ENCODE measurements around the gene C11orf21. TPM values are rescaled to one million over a fixed set of nuclear protein-coding genes. Genes with fewer than 3 reads are reported as not detected.

C11orf21 gene
- total and polyA plus RNA-seq, 10 of the 15 experiments (the other 5 are each of a cell fraction or from before 2014, with no cell fraction given) = 0.04 to 0.26 (median 0.11) TPM; not detected in 7

DNA sequence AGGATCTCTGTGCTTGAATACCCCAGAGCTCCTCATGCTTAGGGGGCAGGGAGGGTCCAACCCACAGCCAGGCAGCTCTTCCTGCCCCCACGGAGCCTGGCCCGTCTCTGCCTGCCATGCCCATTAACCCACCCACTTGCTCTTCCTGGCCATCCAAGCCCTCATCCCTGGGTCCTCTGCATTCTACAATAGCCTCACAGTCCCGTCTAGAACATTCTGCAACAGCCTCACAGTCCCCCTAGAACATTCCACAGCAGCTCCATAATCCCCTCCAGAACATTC is 15.2 kb upstream of the C11orf21 start:
- no peaks in the 10 kb centered on the region for H3K4me1 ChIP-seq (ENCODE audit: control insufficient read depth, insufficient read depth, low read length)
- in situ Hi-C loops (cut with MboI) = no loop called here
- no peak overlapping the region for H3K4me2 ChIP-seq (ENCODE audit: control insufficient read depth, insufficient read depth)
- no peaks in the 10 kb centered on the region for H3K79me2 ChIP-seq (ENCODE audit: control insufficient read depth, insufficient read depth, low read length)
- no peak overlapping the region for H2AFZ ChIP-seq (ENCODE audit: control insufficient read depth, low read depth, low read length)
- H3K9ac ChIP-seq (ENCODE audit: control insufficient read depth, insufficient read depth, low read length) = no peak overlapping the region
- no peaks in the 10 kb centered on the region for H3K27me3 ChIP-seq (replicated peaks in 1 of 2; ENCODE audit: control insufficient read depth in 2 of 2, insufficient read depth in 2 of 2, low read length in 1 of 2)
- no peak overlapping the region for H3K27ac ChIP-seq (ENCODE audit: control insufficient read depth, insufficient read depth)
- CTCF ChIA-PET = no interaction called here
- RAD21 ChIA-PET (ENCODE audit: unreplicated experiment) = interaction anchor here (1.2 kb wide), 1 partner anchor 11 kb away, joined by 3 read pairs; no protein-coding TSS in a partner anchor
- no TSS peak for BruUV-seq (replicated peaks)
- POLR2A ChIA-PET = no interaction called here
- DNase-seq (ENCODE audit: low read depth, low spot score) = no peak
- no peak overlapping the region for H3K4me3 ChIP-seq
- no peaks in the 10 kb centered on the region for H3K36me3 ChIP-seq (ENCODE audit: control insufficient read depth in 2 of 2, insufficient read depth in 2 of 2, low read length in 1 of 2)
- H4K20me1 ChIP-seq (ENCODE audit: control insufficient read depth, insufficient read depth) = no peaks in the 10 kb centered on the region
- FAIRE-seq = no peak
- intact Hi-C loops (cut with micrococcal nuclease; ENCODE audit: unreplicated experiment) = no loop called here
- no peak for ATAC-seq
- no peak for TF ChIP-seq SRF (IDR thresholded peaks at IDR 0.05; ENCODE audit: low read depth in 2 of 2, low read length in 2 of 2)
- TF ChIP-seq, protein P1, sequence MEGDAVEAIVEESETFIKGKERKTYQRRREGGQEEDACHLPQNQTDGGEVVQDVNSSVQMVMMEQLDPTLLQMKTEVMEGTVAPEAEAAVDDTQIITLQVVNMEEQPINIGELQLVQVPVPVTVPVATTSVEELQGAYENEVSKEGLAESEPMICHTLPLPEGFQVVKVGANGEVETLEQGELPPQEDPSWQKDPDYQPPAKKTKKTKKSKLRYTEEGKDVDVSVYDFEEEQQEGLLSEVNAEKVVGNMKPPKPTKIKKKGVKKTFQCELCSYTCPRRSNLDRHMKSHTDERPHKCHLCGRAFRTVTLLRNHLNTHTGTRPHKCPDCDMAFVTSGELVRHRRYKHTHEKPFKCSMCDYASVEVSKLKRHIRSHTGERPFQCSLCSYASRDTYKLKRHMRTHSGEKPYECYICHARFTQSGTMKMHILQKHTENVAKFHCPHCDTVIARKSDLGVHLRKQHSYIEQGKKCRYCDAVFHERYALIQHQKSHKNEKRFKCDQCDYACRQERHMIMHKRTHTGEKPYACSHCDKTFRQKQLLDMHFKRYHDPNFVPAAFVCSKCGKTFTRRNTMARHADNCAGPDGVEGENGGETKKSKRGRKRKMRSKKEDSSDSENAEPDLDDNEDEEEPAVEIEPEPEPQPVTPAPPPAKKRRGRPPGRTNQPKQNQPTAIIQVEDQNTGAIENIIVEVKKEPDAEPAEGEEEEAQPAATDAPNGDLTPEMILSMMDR (IDR thresholded peaks at IDR 0.05 in 2 of 3, conservative IDR thresholded peaks at IDR 0.05 in 1 of 3; ENCODE audit: control insufficient read depth in 2 of 3, extremely low read depth in 1 of 3, insufficient read depth in 1 of 3, low read depth in 3 of 3, low read length in 3 of 3) = no peak
- no peak for TF ChIP-seq GABPA (IDR thresholded peaks at IDR 0.05; ENCODE audit: low read depth)
- no peak for TF ChIP-seq KLF5 (IDR thresholded peaks at IDR 0.05; ENCODE audit: partially characterized antibody)
- TF ChIP-seq KDM1A (IDR thresholded peaks at IDR 0.05; ENCODE audit: borderline replicate concordance) = no peak
- TF ChIP-seq NR2F1 (conservative IDR thresholded peaks at IDR 0.05) = no peak
- TF ChIP-seq, protein P2, sequence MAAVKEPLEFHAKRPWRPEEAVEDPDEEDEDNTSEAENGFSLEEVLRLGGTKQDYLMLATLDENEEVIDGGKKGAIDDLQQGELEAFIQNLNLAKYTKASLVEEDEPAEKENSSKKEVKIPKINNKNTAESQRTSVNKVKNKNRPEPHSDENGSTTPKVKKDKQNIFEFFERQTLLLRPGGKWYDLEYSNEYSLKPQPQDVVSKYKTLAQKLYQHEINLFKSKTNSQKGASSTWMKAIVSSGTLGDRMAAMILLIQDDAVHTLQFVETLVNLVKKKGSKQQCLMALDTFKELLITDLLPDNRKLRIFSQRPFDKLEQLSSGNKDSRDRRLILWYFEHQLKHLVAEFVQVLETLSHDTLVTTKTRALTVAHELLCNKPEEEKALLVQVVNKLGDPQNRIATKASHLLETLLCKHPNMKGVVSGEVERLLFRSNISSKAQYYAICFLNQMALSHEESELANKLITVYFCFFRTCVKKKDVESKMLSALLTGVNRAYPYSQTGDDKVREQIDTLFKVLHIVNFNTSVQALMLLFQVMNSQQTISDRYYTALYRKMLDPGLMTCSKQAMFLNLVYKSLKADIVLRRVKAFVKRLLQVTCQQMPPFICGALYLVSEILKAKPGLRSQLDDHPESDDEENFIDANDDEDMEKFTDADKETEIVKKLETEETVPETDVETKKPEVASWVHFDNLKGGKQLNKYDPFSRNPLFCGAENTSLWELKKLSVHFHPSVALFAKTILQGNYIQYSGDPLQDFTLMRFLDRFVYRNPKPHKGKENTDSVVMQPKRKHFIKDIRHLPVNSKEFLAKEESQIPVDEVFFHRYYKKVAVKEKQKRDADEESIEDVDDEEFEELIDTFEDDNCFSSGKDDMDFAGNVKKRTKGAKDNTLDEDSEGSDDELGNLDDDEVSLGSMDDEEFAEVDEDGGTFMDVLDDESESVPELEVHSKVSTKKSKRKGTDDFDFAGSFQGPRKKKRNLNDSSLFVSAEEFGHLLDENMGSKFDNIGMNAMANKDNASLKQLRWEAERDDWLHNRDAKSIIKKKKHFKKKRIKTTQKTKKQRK (IDR thresholded peaks at IDR 0.05; ENCODE audit: low read depth, low read length) = no peak
- TF ChIP-seq, protein P3, sequence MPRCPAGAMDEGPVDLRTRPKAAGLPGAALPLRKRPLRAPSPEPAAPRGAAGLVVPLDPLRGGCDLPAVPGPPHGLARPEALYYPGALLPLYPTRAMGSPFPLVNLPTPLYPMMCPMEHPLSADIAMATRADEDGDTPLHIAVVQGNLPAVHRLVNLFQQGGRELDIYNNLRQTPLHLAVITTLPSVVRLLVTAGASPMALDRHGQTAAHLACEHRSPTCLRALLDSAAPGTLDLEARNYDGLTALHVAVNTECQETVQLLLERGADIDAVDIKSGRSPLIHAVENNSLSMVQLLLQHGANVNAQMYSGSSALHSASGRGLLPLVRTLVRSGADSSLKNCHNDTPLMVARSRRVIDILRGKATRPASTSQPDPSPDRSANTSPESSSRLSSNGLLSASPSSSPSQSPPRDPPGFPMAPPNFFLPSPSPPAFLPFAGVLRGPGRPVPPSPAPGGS (IDR thresholded peaks at IDR 0.05; ENCODE audit: borderline replicate concordance, insufficient read depth, low read depth, low read length, poor library complexity, severe bottlenecking) = no peak
- TF ChIP-seq TARDBP (IDR thresholded peaks at IDR 0.05; ENCODE audit: borderline replicate concordance) = no peak
- no peak for TF ChIP-seq BCL11A (IDR thresholded peaks at IDR 0.05; ENCODE audit: low read depth, low read length)
- no peak for TF ChIP-seq NRF1 (conservative IDR thresholded peaks at IDR 0.05; ENCODE audit: low read depth, low read length)
- TF ChIP-seq, protein P4, sequence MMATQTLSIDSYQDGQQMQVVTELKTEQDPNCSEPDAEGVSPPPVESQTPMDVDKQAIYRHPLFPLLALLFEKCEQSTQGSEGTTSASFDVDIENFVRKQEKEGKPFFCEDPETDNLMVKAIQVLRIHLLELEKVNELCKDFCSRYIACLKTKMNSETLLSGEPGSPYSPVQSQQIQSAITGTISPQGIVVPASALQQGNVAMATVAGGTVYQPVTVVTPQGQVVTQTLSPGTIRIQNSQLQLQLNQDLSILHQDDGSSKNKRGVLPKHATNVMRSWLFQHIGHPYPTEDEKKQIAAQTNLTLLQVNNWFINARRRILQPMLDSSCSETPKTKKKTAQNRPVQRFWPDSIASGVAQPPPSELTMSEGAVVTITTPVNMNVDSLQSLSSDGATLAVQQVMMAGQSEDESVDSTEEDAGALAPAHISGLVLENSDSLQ (IDR thresholded peaks at IDR 0.05) = no peak
- no peak for TF ChIP-seq SMAD5 (IDR thresholded peaks at IDR 0.05; ENCODE audit: low read depth)
- no peak for TF ChIP-seq FOXM1 (IDR thresholded peaks at IDR 0.05; ENCODE audit: low read depth, low read length)
- no peak for TF ChIP-seq SP1 (IDR thresholded peaks at IDR 0.05; ENCODE audit: low read depth, low read length)
- 28% methylated on average over 3 of the region's 3 CpGs for WGBS (ENCODE audit: insufficient coverage, insufficient replicate concordance, low lambda C conversion rate, missing lambda C conversion rate)
- SMC1A ChIA-PET (ENCODE audit: uncharacterized antibody, unreplicated experiment) = no interaction called here
- no peaks in the 10 kb centered on the region for H3K9me3 ChIP-seq (replicated peaks; ENCODE audit: control insufficient read depth, insufficient read depth, low read length)
